GM18498 (cell line): ENCODE measurements around the gene PRMT5.

ENCODE experiments used
- ATAC-seq: cut with Tn5 transposase; IDR thresholded peaks from one replicate; pipeline ENCODE4 v1.9.1; 2021; ENCODE audit warnings: mild to moderate bottlenecking, moderate library complexity; ENCODE audit not compliant: unreplicated experiment

The PRMT5 gene

DNA sequence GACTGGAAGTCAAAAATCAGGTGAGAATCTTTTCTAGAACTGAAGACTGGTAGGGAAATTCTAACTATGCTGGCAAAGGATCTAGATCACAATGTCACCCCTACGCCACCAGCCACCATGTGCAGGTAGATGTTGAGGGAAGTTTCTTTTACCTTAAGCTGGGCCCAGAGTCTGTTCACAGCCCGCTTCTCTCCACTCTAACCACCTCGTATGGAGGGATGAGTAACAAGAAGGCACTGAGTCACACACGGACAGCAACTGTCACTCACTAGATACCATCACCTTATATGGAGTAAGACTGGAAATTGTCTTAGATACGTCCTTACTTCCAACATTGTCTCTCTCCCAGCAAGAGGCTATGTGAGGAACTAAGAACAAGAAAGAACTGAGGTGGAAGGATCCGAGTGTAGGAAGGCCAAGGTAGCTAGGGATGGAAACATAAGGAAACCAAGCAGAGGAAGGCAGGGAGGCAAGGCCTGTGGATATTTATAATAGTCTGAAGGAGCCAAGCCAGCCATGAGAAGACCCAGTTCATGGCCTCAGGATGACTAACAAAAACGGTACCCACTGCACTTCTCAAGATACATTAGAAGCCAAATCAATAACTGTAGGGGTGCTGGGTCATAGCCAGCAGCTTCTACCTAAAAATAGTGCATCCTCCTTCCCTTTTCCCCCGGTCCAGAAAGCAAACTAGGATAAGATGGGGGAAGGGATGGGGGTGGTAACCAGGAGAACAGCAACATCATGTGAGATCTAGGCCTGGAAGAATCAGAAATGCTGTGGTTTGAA lies 30.7 kb downstream of the PRMT5 start:
- ATAC-seq: no peak

DNA sequence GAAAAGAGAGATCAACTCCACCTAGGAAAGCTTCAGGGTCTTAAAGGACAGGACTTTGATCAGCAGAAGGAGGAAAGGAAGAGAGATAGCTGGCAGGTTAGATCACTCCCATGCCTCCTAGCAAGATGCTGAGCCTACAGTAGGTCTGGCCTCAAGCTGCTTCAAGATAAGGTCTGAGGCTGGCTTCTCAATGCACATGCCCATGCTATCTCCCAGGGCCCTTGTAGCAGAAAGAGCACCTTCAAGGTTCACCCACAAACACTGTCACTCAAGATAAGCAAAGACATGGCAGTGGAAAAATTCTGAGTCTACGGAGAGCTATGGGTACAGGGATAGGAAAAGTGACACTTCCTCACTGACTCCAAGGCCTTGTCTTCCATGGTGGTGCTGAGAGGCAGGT lies 31.8 kb downstream of the PRMT5 start:
- no peak for ATAC-seq

DNA sequence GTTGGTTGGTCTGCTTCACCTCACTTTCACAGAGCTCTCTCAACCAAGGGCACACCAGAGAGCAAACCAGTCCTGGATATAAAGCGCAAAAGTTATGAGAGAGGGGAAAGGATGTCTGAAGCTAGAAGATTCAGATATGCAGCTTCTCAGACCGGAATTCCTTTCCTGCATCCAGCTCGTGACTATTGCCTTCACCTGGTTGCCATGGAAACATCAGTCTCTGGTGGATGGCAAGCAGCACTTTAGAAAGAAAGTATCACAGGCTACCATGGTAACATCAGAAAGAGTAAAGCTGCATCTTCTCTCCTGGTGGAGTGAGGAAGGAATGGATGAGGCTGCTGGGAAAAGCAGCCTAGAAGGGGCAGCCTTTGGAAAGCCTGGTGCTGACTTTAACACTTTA lies 32.4 kb downstream of the PRMT5 start:
- ATAC-seq: no peak

DNA sequence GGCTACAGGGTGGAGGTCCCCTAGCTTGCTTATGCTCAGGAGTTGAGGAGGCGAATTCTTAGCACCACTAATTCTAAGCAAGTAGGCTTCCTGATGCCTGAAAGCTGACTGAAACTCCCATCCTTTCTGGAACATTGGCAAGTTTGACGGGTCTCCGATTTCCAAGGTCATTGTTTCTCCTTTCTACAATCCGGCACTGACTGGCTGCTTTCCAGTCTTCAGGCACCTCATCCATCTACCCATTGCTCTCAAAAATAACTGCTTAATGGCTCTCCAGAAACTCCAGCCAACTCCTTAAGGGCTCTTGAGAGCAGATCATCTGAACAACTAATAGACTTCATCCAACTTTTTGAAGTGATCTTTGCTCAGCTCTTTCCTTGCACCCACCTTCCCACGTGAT lies 32.8 kb downstream of the PRMT5 start:
- no peak for ATAC-seq

DNA sequence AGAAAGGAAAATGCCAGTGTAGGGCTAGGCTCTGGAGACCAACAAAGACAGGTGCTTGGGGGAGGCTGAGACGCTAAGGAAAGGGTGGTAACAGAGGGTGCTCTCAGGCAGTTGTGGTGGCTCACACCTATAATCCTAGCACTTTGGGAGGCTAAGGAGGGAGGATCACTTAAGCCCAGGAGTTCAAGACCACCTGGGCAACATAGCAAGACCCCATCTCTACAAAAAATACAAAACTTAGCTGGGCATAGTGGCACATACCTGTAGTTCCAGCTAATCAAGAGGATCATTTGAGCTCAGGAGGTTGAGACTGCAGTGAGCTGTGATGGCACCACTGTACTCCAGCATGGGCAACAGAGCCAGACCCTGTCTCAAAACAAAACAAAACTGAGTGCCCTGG lies 33.8 kb downstream of the PRMT5 start:
- ATAC-seq: no peak

DNA sequence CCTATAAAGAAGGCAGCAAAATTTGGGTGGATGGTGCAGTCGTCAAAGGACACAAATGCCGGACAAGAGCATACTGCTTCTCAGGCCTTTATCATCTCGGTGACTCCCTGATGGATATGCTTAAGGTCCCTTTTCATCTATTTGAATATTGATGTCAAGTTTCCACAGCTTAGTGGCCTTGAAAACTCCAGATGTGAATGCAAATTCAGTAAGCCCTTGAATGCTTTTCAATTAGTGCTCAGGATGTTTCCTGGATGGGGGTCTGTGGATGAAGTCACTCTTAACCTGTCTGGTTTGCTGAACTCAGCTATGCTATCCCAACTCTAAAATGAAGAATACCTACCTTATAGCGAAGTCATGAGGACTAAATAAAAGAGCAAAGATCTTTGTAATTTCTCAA lies 35.5 kb downstream of the PRMT5 start:
- ATAC-seq: no peak

DNA sequence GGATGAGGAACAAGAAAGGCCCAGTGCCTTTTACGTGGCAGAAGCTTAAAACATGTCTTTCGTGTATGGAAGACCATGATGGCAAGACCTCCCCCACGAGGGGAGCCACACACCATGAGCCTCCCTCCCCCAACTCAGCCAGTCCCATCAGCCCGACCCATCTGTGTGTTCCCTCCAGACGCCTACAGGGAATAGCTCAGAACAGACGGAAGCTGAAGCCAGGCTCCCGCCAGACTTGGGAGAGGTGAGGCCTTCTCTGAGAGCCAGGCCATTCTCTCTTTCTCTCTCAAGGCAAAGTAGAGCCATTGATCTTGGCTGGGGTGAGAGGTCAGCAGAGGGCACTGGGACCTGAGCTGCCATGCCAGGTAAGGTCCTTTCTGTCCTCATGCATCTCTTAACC lies 36.7 kb downstream of the PRMT5 start:
- no peak for ATAC-seq

DNA sequence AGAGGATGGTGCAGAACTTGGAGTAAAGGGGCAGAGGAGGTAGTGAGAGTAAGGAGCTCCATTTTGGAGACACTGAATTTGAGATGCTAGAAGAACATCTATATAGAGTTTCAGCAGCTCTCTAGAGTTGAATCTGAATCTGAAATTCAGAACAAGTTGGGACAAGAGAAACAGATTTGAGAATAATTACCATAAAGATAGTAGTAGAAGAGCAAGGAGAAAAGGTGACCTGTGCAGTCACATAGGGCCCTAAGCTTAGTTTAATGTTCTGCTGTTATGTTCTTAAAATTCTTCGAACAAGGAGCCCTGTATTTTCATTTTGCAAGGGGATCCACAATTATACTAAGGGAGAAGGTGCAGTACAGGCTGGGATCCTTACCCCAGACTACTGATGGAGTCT lies 38.8 kb downstream of the PRMT5 start:
- ATAC-seq: no peak

DNA sequence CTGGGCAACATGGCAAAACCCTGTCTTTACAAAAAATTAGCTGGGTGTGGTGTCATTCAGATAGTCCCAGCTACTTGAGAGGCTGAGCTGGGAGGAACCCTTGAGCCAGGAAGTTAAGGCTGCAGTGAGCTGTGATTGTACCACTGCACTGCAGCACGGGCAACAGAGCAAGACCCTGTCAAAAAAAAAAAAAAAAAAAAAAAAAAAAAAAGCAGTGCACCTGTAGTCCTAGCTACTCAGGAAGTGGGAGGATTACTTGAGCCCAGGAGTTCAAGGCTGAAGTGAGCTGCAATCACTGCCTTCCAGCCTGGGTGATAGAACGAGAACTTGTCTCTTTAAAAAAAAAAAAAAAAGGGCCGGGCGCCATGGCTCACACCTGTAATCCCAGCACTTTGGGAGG lies 40.5 kb downstream of the PRMT5 start:
- ATAC-seq: no peak

DNA sequence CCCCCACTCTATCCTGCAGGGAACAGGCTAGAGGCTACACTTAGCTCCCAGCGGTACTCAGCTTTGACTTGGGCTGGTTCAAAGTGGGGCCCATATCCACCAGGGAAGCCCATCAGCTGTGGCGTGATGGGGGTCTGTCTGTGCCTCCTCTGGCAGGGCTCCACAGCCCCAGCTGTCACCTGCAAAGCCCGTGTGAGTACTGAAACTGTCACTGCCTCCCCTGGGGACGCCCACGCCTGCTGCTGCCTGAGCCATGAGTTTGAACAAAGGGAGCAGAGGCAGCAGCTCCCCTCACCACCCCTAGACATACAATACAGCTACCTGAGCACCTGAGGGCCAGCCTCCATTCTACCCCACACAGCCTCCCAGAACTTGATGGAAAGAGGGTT lies 41.2 kb downstream of the PRMT5 start:
- peak; percentile 45 for ATAC-seq

DNA sequence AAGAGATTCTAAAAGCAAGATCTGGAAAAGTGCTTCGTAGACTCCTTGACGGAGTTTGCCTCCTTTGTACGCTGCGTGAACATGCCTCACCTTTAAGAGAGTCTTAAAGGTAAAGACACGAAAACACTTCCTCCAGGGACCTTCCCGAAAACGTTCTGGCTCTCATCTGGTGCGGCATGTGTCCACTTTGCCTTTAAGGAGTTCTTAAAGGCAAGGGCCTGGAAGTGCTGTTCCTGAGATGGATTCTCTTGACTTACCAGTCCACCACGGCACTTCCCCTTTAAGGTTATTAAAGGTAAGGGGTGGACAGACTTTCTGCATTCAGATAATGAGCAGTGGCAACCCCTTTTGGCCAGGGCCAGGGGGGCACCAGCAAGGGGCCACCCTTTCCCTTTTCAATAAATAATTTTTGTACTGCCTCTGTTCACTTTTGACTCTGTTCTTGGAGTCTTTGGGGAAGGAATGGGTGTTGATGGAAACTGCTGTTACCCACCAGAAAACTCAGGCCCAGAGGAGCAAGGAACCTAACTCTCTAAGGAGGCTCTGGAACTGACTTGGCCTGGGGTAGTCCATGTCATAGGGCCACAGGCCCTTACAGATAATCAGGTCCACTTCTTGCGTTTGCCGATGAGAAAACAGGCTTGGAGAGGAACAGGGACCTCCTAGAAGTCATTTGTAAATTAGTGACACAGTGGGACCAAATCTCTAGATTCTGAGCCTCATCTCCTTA lies 41.8 kb downstream of the PRMT5 start:
- peak; percentile 32 for ATAC-seq

DNA sequence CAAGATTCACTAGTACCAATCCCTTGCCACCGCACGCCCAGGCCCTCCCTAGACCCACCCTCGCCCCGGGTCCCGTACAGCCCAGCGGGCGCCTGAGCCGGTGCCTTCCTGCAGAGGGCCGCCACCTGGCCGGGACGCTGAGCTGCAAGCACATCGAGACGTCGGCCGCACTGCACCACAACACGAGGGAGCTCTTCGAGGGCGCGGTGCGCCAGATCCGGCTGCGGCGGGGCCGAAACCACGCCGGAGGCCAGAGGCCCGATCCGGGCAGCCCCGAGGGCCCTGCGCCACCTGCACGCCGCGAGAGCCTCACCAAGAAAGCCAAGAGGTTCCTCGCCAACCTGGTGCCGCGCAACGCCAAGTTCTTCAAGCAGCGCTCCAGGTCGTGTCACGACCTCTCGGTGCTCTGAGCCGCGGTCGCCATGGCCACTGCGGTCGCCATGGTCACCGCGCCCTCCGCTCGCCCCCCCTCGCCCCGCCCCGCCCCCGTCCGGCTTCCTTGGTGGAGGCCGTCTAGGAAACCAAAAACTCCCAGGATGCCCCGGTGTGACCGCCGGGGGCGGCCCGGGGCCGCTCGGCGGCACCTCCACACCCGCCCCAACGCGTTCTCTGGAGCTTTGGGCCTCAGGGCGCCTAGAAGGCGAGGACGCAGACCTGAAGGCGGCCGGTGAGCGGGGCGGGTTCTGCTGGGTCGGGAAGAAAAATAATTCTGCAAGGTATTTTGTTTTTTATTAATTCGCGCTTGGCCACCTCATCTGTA lies 42.5 kb downstream of the PRMT5 start:
- ATAC-seq: peak; percentile 56

DNA sequence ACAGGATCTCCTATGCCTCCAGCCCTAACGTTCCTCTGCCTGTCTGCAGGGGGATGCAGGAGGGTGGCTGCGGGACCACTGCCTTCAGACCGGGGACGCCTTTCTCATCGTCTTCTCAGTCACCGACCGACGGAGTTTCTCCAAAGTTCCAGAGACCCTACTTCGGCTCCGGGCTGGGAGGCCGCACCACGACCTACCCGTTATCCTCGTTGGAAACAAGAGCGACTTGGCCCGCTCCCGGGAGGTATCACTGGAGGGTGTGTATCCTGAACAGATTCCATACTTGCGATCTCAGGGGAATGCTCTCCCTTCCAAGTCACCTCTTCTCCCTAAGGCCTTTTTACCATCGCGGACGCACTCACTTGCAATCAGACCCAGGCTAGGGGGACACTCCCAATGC lies 43.2 kb downstream of the PRMT5 start:
- ATAC-seq: no peak

DNA sequence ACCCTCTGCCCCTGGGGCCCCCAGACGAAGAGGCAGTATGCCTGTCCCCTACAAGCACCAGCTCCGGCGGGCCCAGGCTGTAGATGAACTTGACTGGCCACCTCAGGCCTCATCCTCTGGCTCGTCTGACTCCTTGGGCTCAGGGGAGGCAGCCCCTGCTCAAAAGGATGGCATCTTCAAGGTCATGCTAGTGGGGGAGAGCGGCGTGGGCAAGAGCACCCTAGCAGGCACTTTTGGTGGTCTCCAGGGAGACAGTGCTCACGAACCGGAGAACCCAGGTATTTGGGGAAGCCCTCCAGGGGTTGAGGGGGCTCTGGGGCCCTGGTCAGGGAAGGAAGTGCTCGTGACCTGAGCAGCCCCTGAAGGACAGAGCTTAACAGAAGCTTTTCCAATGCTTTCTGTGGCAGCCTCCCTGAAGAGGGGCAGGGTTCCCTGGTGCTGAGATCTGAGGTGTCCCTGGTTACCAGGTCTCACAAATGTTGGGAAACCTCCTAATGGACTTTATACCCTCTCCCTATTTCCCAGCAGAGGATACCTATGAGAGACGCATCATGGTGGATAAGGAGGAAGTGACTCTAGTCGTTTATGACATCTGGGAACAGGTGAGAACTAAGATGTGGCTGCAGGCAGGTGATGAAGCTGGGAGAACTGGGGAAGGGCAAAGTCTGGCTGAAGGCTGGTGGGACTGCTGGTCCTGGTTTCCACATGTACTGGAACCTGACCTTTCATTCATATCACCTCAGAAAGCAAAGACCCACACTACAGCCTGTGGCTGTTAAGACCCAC lies 44.2 kb downstream of the PRMT5 start:
- no peak for ATAC-seq

DNA sequence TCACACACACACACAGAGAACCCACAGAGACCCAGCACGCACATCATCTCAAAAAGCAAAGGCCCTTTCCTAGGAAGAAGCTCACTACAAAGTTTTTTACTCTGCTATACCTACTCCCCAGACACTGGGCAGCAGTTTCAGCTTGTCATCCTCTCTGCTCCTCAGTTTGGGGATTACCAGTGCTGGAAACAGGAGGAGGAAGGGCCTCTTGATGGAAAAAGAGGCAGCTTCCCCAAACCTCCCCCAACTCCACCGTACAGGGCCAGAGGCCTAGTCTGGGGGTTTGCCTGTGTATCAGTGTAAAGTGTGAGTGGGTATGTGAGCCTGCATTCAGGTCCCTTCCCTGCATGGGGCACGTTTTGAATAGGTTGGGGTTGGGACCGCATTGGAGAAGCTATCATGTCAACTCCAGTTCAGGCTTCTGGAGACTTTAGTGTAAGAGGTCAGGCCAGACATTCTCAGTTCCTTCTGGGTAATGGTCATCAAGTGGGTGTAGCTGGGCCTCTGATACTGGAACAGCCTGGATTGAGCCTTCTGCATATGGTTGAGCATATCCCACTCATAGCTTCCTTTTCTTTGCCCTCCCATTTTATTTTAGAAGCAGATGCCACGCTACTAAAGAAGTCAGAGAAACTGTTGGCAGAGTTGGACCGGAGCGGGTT lies 45.0 kb downstream of the PRMT5 start:
- no peak for ATAC-seq

DNA sequence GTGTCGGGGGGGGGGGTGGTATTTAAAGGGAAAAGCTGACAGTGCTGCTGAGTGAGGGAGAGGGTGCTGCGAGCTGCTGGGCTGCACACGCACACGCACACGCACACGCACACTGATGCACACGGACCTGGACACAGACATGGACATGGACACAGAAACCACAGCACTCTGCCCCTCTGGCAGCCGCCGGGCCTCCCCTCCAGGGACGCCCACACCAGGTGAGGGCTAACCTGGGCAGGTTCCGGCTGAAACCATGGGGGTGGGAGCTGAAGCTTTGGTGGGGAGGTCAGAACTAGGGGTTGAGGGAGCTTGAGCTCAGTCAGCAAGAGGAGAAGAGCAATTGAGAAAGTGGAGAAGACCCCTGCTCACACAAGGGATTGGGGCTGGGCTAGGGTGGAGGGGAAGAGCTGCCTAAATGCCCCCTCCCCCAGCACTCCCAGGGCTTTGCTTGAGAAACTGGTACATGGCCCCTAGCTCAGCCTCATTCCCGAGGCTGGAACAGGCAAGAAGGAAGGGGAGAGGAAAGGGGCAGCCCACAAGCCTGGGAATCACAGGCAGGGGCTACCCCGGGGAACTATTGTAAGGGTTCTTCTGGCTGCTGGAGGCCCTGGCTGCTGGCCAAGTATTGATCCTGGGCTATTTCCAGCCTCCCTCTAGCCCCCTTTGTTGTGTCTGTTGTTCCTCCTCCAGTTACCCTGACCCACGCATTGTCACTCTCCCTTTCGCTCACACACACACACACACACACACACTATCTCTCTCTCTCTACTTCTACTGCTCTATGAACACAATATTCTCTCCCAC lies 45.8 kb downstream of the PRMT5 start, which contains the start of gene REM2:
REM2 (plus strand) TSS at position 50 of the 804 bp plus-strand sequence; CDS start at position 116, 66 bp downstream.
- no peak for ATAC-seq

DNA sequence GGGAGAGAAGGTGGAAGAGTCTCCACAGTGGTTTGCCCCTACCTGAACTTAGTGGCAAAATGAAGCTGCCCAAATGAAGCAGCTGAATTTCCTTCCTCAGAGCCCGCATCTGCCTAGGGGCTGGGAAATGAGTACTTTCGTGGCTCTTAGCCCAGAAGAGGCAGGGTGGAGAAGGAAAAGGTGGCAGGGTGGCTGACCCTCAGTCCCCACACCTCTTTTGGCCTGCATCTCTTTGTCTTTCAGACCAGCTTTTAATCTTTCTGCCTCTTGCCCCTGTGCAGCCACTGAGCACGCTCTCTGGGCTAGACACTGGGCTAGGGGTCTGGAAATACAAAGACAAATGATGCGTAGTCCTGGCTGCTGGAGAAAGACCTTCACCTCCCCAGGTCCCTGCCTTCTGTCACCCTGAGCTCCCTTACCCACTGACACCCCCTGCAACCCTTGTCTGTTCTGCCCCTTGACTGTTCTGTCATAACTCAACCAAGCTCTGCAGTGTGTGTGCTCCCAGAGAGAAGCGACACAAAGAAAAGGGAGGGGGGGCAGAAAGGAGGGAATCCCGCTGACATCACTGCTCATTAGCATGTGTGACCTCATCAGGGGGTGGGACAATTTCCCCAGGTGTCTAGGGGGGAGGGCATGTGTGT lies 46.5 kb downstream of the PRMT5 start:
- no peak for ATAC-seq

DNA sequence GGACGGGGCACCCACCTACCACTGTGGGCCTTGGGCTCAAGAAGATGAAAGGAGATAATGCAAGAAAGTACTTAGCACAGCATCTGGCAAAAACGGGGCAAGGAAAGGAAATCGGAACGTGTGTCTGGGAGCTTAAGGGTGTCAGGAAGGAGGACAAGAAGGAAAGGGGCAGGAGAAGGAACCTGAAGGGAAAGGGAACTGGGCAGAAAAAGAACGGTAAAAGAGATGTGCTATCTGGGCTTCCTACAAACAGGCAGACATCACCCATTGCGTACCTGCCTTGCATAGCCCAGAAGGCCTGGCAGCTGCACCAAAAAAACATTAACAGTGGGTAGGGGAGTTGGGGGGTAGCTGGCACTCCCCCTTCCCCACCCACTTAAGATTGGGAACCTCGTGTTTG lies 47.1 kb downstream of the PRMT5 start:
- no peak for ATAC-seq
